ENCODE measurements around the gene C1QTNF12. TPM values are rescaled to one million over a fixed set of nuclear protein-coding genes. Genes with fewer than 3 reads are reported as not detected.
A peak's percentile ranks its signal among the peaks of the same experiment; 100 is the strongest.

C1QTNF12 gene
- total RNA-seq, 1 experiment from 2014 or later: 4.4 TPM

DNA sequence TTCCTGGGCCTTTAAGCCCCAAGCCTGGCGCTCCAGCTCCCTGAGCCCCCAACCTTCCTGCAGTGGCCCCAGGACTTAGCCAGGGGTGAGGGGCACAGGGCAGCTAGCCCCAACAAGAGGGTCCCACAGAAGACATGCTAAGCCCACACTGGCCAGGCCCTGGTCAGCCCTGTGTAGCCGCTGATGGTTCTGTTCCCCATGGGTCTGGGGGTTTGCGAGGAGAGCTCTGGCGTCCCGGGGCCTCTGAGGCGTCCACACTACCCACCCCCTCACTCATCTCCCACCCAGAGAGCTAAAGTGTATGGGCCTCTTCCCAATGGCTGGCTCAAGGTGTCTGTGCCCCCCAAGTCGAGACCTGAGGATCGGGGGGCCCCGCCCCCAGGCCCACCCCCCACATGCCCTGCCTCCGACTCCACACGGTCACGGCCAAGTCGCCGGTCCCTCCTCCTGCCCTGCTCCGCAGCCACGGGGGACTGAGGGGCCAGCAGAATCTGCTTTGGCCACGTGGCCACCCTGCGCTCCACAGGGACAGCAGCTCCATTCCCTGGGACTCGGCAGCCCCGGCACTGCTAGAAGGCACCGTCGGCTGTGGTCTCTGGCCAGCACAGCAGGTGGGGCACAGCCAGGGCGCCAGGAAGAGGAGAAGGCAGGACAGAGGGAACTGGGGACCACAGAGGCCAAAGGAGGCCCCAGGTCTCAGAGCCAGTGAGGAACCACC lies 47.9 kb downstream of the C1QTNF12 start:
- H3K9ac ChIP-seq (ENCODE audit: extremely low read depth, insufficient read length, low read length): no peak overlapping the region
- no peak overlapping the region for H3K23ac ChIP-seq (ENCODE audit: insufficient read length, low read depth, low read length)
- no CpG with 5 or more reads among the region's 23 CpGs for WGBS (ENCODE audit: extremely low coverage, insufficient read length, low lambda C conversion rate)
- no peaks in the 10 kb centered on the region for H3K79me2 ChIP-seq (ENCODE audit: insufficient read depth, low read length)
- no peaks in the 10 kb centered on the region for H3K9me3 ChIP-seq (ENCODE audit: control insufficient read depth, low read depth, low read length)
- H2BK15ac ChIP-seq (ENCODE audit: low read depth, low read length): no peak overlapping the region
- H3K36me3 Mint-ChIP-seq (ENCODE audit: insufficient read depth in 1 of 3, low read depth in 3 of 3): no peaks in the 10 kb centered on the region
- no peak overlapping the region for H3K14ac ChIP-seq (ENCODE audit: insufficient read depth, low read length)
- H3K4ac ChIP-seq (ENCODE audit: low read depth, low read length): no peak overlapping the region
- H2BK120ac ChIP-seq (ENCODE audit: low read depth, low read length, poor library complexity, severe bottlenecking): no peak overlapping the region
- H4K91ac ChIP-seq (ENCODE audit: insufficient read length, low read depth, low read length): no peak overlapping the region
- no peaks in the 10 kb centered on the region for H3K4me1 ChIP-seq (ENCODE audit: insufficient read depth, low read length)
- peaks cover 13 to 20% of the 10 kb centered on the region in 2 experiments for H3K9me3 Mint-ChIP-seq
- H3K4me3 Mint-ChIP-seq: no peak overlapping the region
- H2BK5ac ChIP-seq (ENCODE audit: insufficient read length, low read length): no peak overlapping the region
- no peak overlapping the region for H4K8ac ChIP-seq (replicated peaks; ENCODE audit: insufficient read length, low read depth, low read length)
- no peak overlapping the region for H3K27ac ChIP-seq (ENCODE audit: insufficient read length, low read depth, low read length)
- TF ChIP-seq, protein P1, sequence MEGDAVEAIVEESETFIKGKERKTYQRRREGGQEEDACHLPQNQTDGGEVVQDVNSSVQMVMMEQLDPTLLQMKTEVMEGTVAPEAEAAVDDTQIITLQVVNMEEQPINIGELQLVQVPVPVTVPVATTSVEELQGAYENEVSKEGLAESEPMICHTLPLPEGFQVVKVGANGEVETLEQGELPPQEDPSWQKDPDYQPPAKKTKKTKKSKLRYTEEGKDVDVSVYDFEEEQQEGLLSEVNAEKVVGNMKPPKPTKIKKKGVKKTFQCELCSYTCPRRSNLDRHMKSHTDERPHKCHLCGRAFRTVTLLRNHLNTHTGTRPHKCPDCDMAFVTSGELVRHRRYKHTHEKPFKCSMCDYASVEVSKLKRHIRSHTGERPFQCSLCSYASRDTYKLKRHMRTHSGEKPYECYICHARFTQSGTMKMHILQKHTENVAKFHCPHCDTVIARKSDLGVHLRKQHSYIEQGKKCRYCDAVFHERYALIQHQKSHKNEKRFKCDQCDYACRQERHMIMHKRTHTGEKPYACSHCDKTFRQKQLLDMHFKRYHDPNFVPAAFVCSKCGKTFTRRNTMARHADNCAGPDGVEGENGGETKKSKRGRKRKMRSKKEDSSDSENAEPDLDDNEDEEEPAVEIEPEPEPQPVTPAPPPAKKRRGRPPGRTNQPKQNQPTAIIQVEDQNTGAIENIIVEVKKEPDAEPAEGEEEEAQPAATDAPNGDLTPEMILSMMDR (conservative IDR thresholded peaks at IDR 0.05): no peak
- no peaks in the 10 kb centered on the region for H3K79me1 ChIP-seq (ENCODE audit: insufficient read depth, low read depth, low read length, poor library complexity, severe bottlenecking)
- no peaks in the 10 kb centered on the region for H4K20me1 ChIP-seq (ENCODE audit: control insufficient read depth, insufficient read depth, insufficient read length)
- no peak overlapping the region for H2BK12ac ChIP-seq (ENCODE audit: insufficient read length, low read depth, low read length)
- H3K27ac Mint-ChIP-seq: no peak overlapping the region
- H3T11ph ChIP-seq (ENCODE audit: low read length): no peak overlapping the region
- no peak overlapping the region for H4K5ac ChIP-seq (ENCODE audit: insufficient read length, low read depth, low read length)
- no peak overlapping the region for H3K18ac ChIP-seq (ENCODE audit: insufficient read length, low read depth, low read length)
- H3K27me3 ChIP-seq (ENCODE audit: insufficient read depth, low read length): no peaks in the 10 kb centered on the region
- H3K56ac ChIP-seq (ENCODE audit: insufficient read length, low read depth, low read length): no peak overlapping the region
- no peak overlapping the region for H2BK20ac ChIP-seq (ENCODE audit: low read depth, low read length, poor library complexity, severe bottlenecking)
- peaks cover 35% of the 10 kb centered on the region for H3K27me3 Mint-ChIP-seq (ENCODE audit: low read depth)
- no peak overlapping the region for H2AK5ac ChIP-seq (ENCODE audit: insufficient read length, low read length)
- H3K4me1 Mint-ChIP-seq: peaks cover 3 to 4% of the 10 kb centered on the region in 2 experiments; a peak in 3 of 4 replicates
- peak; percentile 28 for DNase-seq
- H3K4me2 ChIP-seq (ENCODE audit: insufficient read depth, insufficient read length, low read length): no peak overlapping the region
- no peak overlapping the region for H2AFZ ChIP-seq (ENCODE audit: low read length)
- no peaks in the 10 kb centered on the region for H3K23me2 ChIP-seq (ENCODE audit: insufficient read length, low read depth, low read length, poor library complexity, severe bottlenecking)
